Subcutaneous abdominal adipose tissue (tissue), 5 donors: ENCODE data around the gene CLDN10.
A peak's percentile ranks its signal among the peaks of the same experiment; 100 is the strongest.

ENCODE experiments used
- H3K27ac ChIP-seq: one replicate; pipeline ENCODE4 v1.7.0; 2013; ENCODE audit warnings: low read depth, mild to moderate bottlenecking, inconsistent platforms, low read length, moderate library complexity
- H3K27me3 ChIP-seq, 5 donors: one replicate each; pipeline ENCODE4 v1.7.0; 2013; ENCODE audit warnings: low read length in 5 of 5, inconsistent platforms in 1 of 5; ENCODE audit not compliant: control insufficient read depth in 5 of 5, insufficient read depth in 4 of 5
- H3K36me3 ChIP-seq, 5 donors: one replicate each; pipeline ENCODE4 v1.7.0; 2013; ENCODE audit warnings: low read length in 5 of 5; ENCODE audit not compliant: control insufficient read depth in 5 of 5, insufficient read depth in 5 of 5
- H3K4me1 ChIP-seq, 5 donors: one replicate each; pipeline ENCODE4 v1.7.0; 2013; ENCODE audit warnings: low read length in 5 of 5, mild to moderate bottlenecking in 3 of 5, moderate library complexity in 1 of 5; ENCODE audit not compliant: control insufficient read depth in 5 of 5, insufficient read depth in 5 of 5
- H3K4me3 ChIP-seq, 5 donors: one replicate each; pipeline ENCODE4 v1.7.0; 2013; ENCODE audit warnings: low read length in 5 of 5, low read depth in 1 of 5
- H3K9ac ChIP-seq, 5 donors: one replicate each; pipeline ENCODE4 v1.7.0; 2013; ENCODE audit warnings: low read length in 5 of 5, mild to moderate bottlenecking in 4 of 5, moderate library complexity in 3 of 5
- H3K9me3 ChIP-seq, 5 donors: one replicate each; pipeline ENCODE4 v1.7.0; 2013; ENCODE audit warnings: low read length in 5 of 5; ENCODE audit not compliant: control insufficient read depth in 5 of 5
- donor health status: healthy.
- donor health status: healthy.
- donor health status: healthy.
- donor health status: healthy.
- donor health status: healthy.

CLDN10 gene

GRCh38 chr13:95536632-95537241 is 15.8 kb upstream of the CLDN10 start:
- no peaks in the 10 kb centered on the region for H3K9me3 ChIP-seq

GRCh38 chr13:95540888-95541287 is 11.6 kb upstream of the CLDN10 start:
- H3K27ac ChIP-seq: no peak overlapping the region
- H3K4me1 ChIP-seq: peaks cover 5 to 9% (median 8%) of the 10 kb centered on the region in 5 donors
- H3K9ac ChIP-seq: no peak overlapping the region

More at GRCh38 chr13:95536632-95537241, 15.8 kb upstream of the CLDN10 start:
- no peak overlapping the region for H3K9ac ChIP-seq
- H3K27ac ChIP-seq: no peak overlapping the region
- H3K36me3 ChIP-seq: no peaks in the 10 kb centered on the region
- no peak overlapping the region for H3K4me3 ChIP-seq
- peaks cover 0 to 7% (median 3%) of the 10 kb centered on the region in 5 donors for H3K27me3 ChIP-seq
- peaks cover 5 to 9% (median 8%) of the 10 kb centered on the region in 5 donors for H3K4me1 ChIP-seq

GRCh38 chr13:95541308-95541707 is 11.2 kb upstream of the CLDN10 start:
- no peak overlapping the region for H3K4me3 ChIP-seq
- H3K27ac ChIP-seq: no peak overlapping the region
- H3K9me3 ChIP-seq: no peaks in the 10 kb centered on the region
- H3K4me1 ChIP-seq: peaks cover 5 to 9% (median 8%) of the 10 kb centered on the region in 5 donors
- no peak overlapping the region for H3K9ac ChIP-seq
- H3K27me3 ChIP-seq: peaks cover 0 to 3% (median 3%) of the 10 kb centered on the region in 5 donors
- no peaks in the 10 kb centered on the region for H3K36me3 ChIP-seq

More at GRCh38 chr13:95540888-95541287, 11.6 kb upstream of the CLDN10 start:
- H3K4me3 ChIP-seq: no peak overlapping the region
- no peaks in the 10 kb centered on the region for H3K36me3 ChIP-seq
- no peaks in the 10 kb centered on the region for H3K9me3 ChIP-seq
- H3K27me3 ChIP-seq: peaks cover 0 to 3% (median 2%) of the 10 kb centered on the region in 5 donors

- Histone ChIP-seq H3K27me3 (peaks cover 0 to 3% (median 3%) of the 10 kb centered on the region in 5 donors), H3K9ac (no peak overlapping the region), H3K4me3 (no peak overlapping the region), H3K27ac (no peak overlapping the region), H3K36me3 (no peaks in the 10 kb centered on the region), H3K9me3 (no peaks in the 10 kb centered on the region), H3K4me1 (peaks cover 5 to 9% (median 8%) of the 10 kb centered on the region in 5 donors)
These were observed 10.5 kb upstream of the CLDN10 start for GRCh38 chr13:95541911-95542474.

GRCh38 chr13:95544293-95544692 is 8.2 kb upstream of the CLDN10 start:
- H3K27ac ChIP-seq: no peak overlapping the region
- H3K9ac ChIP-seq: no peak overlapping the region
- H3K4me3 ChIP-seq: no peak overlapping the region
- H3K36me3 ChIP-seq: no peaks in the 10 kb centered on the region
- peaks cover 0 to 15% (median 3%) of the 10 kb centered on the region in 5 donors for H3K27me3 ChIP-seq
- H3K9me3 ChIP-seq: no peaks in the 10 kb centered on the region
- H3K4me1 ChIP-seq: peaks cover 5 to 9% (median 6%) of the 10 kb centered on the region in 5 donors

GRCh38 chr13:95546919-95547318 is 5.6 kb upstream of the CLDN10 start:
- Histone ChIP-seq H3K9ac (no peak overlapping the region), H3K36me3 (no peaks in the 10 kb centered on the region), H3K9me3 (no peaks in the 10 kb centered on the region), H3K4me1 (no peaks in the 10 kb centered on the region), H3K4me3 (no peak overlapping the region), H3K27ac (no peak overlapping the region), H3K27me3 (peaks cover 6 to 23% (median 9%) of the 10 kb centered on the region in 5 donors)

GRCh38 chr13:95547531-95548167 is 4.9 kb upstream of the CLDN10 start:
- Histone ChIP-seq H3K27ac (no peak overlapping the region), H3K4me3 (no peak overlapping the region), H3K9me3 (no peaks in the 10 kb centered on the region), H3K27me3 (peaks cover 7 to 29% (median 13%) of the 10 kb centered on the region in 5 donors), H3K9ac (no peak overlapping the region), H3K4me1 (peaks cover 0 to 2% (median 1%) of the 10 kb centered on the region in 5 donors), H3K36me3 (no peaks in the 10 kb centered on the region)

- H3K27ac ChIP-seq: no peak overlapping the region
- H3K4me1 ChIP-seq: peaks cover 3 to 15% (median 12%) of the 10 kb centered on the region in 5 donors
- no peaks in the 10 kb centered on the region for H3K9me3 ChIP-seq
- peaks cover 20 to 45% (median 24%) of the 10 kb centered on the region in 5 donors for H3K27me3 ChIP-seq
- H3K36me3 ChIP-seq: no peaks in the 10 kb centered on the region
- no peak overlapping the region for H3K4me3 ChIP-seq
- no peak overlapping the region for H3K9ac ChIP-seq
These were observed 347 bp upstream of the CLDN10 start for GRCh38 chr13:95552208-95552538.

GRCh38 chr13:95553581-95554385 is 1.3 kb downstream of the CLDN10 start:
- H3K27me3 ChIP-seq: peaks cover 20 to 33% (median 24%) of the 10 kb centered on the region in 5 donors
- peak overlapping the region; percentile 8 to 57 (median 39) for H3K4me3 ChIP-seq
- peaks cover 3 to 16% (median 12%) of the 10 kb centered on the region in 5 donors for H3K4me1 ChIP-seq
- H3K27ac ChIP-seq: no peak overlapping the region
- H3K9me3 ChIP-seq: no peaks in the 10 kb centered on the region
- no peaks in the 10 kb centered on the region for H3K36me3 ChIP-seq
- no peak overlapping the region for H3K9ac ChIP-seq
